Testis (tissue), 2 donors: ENCODE measurements around the gene DNM3.

Experiments used
- POLR2A ChIP-seq: fragments of 450-650 bp; IDR thresholded peaks from one replicate; pipeline ENCODE4 v1.6.1; 2017; ENCODE audit warnings: antibody characterized with exemption, mild to moderate bottlenecking, moderate library complexity
- TF ChIP-seq, protein P1 (sequence below), 3 experiments: fragments of 450-650 bp in 2 of 3; fragments of 200-600 bp in 1 of 3; sonication (generic) in 1 of 3; IDR thresholded peaks; one replicate each; pipeline ENCODE4 v1.5.1; 2016 to 2019; ENCODE audit warnings: antibody characterized with exemption in 3 of 3, mild to moderate bottlenecking in 2 of 3, moderate library complexity in 1 of 3

DNA sequence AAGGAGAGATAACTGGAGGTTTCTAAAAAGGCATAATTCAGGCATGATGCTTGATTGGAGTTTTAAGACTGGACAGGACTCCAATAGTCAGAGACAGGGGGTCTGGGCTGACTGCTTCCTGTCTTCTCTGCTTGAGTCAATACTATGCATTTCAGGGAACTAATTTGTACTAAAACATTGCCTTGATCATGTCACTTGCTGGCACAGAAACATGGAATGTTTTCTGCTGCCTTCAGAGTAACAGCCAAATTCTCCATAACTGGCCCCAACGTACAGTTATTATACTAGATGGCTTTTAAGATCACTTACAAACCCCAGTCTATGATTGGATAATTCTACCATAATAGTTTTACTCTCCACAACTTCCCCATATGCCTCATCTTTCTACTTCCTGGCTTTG is 247.0 kb downstream of the DNM3 start:
- TF ChIP-seq POLR2A: no peak
- TF ChIP-seq, protein P1, sequence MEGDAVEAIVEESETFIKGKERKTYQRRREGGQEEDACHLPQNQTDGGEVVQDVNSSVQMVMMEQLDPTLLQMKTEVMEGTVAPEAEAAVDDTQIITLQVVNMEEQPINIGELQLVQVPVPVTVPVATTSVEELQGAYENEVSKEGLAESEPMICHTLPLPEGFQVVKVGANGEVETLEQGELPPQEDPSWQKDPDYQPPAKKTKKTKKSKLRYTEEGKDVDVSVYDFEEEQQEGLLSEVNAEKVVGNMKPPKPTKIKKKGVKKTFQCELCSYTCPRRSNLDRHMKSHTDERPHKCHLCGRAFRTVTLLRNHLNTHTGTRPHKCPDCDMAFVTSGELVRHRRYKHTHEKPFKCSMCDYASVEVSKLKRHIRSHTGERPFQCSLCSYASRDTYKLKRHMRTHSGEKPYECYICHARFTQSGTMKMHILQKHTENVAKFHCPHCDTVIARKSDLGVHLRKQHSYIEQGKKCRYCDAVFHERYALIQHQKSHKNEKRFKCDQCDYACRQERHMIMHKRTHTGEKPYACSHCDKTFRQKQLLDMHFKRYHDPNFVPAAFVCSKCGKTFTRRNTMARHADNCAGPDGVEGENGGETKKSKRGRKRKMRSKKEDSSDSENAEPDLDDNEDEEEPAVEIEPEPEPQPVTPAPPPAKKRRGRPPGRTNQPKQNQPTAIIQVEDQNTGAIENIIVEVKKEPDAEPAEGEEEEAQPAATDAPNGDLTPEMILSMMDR (IDR thresholded peaks at IDR 0.05): no peak
